Sciatic nerve (tissue), 2 donors: ENCODE measurements around the gene SMYD3. TPM values are rescaled to one million over a fixed set of nuclear protein-coding genes. Genes with fewer than 3 reads are reported as not detected.
"Not testable (repeated sequence)": the region's sequence is repeated elsewhere in the genome, so short reads cannot be mapped to it uniquely, and the experiment has no call there.

ENCODE experiments used
- ATAC-seq: fragments of 200-7000 bp; cut with Tn5 transposase; one replicate; pipeline ENCODE4 v1.9.1; 2020; ENCODE audit warnings: mild to moderate bottlenecking, moderate library complexity
- DNase-seq: peaks from one replicate; pipeline ENCODE4 v3.0.0-alpha.2; 2020; ENCODE audit warnings: low spot score
- intact Hi-C: fragments of 100-400 bp; cut with DNase I; formaldehyde crosslinking; loops from one replicate; pipeline ENCODE4 v1.14.2; 2022
- total RNA-seq: library from RNA; stranded (reverse); fragmentation: NEBNext Ultra II Directional; extraction: Animal tissue kit (Norgen Biotek cat#: 25700); gene quantifications from one replicate; pipeline ENCODE4 v1.2.1, GENCODE V29; 2021
- donor health status: DM: no; HTN: no; CAD: no.
- donor health status: DM: no; HTN: no; CAD: no.

Gene SMYD3
- total RNA-seq, 1 donor from 2014 or later = 27.7 TPM

- intact Hi-C loops = no loop called here
- no peak for DNase-seq
- ATAC-seq = no peak
Measured at GRCh38 chr1:245752561-245752960, 754.5 kb downstream of the SMYD3 start.

- intact Hi-C loops = no loop called here
- ATAC-seq (no peak), DNase-seq (no peak)
Measured at GRCh38 chr1:245751726-245752470, 755.2 kb downstream of the SMYD3 start.

GRCh38 chr1:245751116-245751515 lies 756.0 kb downstream of the SMYD3 start:
- no peak for DNase-seq
- intact Hi-C loops = no loop called here
- ATAC-seq = no peak

GRCh38 chr1:245750261-245750660 lies 756.8 kb downstream of the SMYD3 start:
- intact Hi-C loops = no loop called here
- DNase-seq = no peak

DNA sequence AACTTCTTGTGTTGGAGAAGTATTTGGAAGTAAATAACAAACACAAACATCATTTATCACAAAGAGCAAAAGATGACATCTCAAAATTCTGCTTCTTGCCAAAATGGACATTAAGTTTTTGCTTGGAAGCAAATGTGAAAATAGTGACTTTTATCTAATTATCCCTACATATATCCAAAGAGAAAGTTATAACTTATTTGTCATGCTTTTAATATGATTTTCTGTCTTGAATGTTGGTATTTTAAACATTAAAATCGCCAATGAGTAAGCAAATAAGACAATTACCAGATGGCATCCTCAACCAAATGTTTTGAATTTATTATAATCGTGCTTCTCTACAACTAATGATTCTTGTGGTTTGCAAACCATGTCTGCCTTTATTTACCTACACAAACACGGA lies 758.0 kb downstream of the SMYD3 start:
- intact Hi-C loops = no loop called here
- DNase-seq = no peak
- ATAC-seq = no peak

More at GRCh38 chr1:245750261-245750660, 756.8 kb downstream of the SMYD3 start:
- ATAC-seq = no peak

DNA sequence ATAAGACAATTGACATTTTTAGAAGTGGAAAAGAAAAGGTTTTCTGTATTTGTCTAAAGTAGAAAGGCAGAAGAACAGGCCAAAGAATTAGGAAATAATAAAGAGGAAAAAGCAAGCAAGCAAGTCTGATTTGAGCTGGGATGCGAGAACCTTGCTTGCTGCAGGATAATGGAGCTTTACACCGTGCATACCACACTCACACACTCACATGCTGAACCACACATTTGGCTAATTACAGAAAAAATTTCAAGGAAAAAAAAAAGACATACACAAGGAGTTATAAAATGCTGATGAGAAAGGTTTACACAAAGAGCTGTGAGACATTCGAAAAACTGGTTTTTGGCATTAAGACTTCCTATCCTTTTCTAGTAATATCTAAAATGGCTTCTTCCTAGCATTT lies 758.4 kb downstream of the SMYD3 start:
- ATAC-seq (no peak), DNase-seq (no peak)
- intact Hi-C loops = no loop called here

DNA sequence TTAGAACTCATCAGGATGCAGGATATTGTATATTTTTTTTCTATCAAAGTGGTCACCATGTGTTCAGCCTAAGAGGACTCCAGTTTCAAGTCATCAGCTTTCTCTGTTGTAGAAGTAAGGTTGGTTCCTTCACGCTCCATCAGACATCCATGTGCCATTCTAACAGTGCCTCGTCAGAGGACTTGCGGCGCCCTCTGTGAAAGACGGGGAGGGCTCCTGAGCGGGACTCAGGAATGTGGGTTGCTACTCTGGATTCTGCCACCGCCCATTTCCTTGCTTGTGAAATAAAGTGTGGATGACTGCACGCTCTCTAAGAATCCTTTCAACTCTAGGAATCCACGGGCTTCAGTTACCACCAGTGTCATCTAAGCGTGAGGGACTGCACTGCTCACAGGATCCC lies 758.8 kb downstream of the SMYD3 start:
- ATAC-seq (no peak), DNase-seq (no peak)
- intact Hi-C loops = no loop called here

GRCh38 chr1:245742896-245743295 lies 764.2 kb downstream of the SMYD3 start:
- intact Hi-C loops = no loop called here
- ATAC-seq (no peak), DNase-seq (no peak)

DNA sequence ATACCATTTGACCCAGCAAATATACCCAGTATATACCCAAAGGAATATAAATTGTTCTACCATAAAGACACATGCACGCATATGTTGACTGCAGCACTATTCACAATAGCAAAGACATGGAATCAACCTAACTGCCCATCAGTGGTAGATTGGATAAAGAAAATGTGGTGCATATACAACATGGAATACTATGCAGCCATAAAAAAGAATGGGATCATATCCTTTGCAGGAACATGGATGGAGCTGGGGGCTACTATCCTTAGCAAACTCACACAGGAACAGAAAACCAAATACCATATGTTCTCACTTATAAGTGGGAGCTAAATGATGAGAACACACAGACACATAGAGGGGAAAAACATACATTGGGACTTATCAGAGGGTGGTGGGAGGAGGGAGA lies 766.7 kb downstream of the SMYD3 start:
- ATAC-seq, DNase-seq, intact Hi-C loops: not testable (repeated sequence)

DNA sequence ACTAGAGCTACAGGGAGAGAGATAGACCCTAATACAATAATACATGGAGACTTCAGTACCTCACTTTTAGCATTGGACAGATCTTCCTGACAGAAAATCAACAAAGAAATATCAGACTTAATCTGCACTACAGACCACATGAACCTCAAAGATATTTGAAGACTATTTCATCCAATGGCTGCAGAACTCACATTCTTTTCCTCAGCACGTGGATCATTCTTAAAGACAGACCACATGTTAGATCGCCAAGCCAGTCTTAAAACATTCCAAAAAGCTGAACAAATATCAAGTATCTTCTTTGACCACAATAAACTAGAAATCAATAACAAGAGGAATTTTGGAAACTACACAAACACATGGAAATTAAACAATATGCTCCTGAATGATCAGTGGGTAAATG lies 776.3 kb downstream of the SMYD3 start:
- DNase-seq = no peak
- intact Hi-C loops = no loop called here
- no peak for ATAC-seq

- intact Hi-C loops, ATAC-seq, DNase-seq: not testable (repeated sequence)
Measured at GRCh38 chr1:245728035-245728434, 779.0 kb downstream of the SMYD3 start.

DNA sequence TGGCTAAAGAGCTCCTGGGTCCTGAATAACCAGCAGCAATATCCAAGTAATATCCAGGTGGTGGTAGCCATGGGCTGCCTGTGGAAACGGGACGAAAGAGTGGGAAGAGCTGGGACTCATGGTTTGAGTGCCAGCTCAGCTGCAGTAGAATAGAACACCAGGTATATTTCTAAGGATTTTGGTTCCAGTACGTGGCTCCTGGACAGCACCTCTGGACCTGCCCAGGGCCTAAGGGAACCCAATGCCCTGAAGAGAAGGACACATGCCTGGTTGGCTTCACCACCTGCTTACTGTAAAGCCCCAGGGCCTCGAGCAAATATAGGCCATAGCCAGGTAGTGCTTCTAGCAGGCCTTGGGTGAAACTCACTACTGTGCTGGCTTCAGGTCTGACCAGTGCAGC lies 785.6 kb downstream of the SMYD3 start:
- no peak for ATAC-seq
- intact Hi-C loops = no loop called here
- no peak for DNase-seq

DNA sequence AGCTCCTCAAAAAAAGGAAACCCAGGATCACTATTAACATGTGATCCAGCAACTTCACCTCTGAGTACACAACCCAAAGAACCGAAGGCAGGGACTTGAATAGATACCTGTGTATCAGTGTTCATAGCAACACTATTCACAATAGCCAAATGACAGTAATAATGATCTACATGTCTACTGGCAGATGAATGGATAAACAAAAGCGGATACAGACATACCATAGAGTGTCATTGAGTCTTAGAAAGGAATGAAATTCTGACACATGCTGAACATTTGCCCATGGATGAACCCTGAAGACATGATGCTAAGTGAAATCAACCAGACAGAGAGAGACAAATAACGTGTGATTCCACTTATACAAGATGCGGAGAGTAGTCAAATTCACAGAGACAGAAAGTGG lies 788.1 kb downstream of the SMYD3 start:
- DNase-seq (no peak), ATAC-seq (no peak)
- intact Hi-C loops = no loop called here

DNA sequence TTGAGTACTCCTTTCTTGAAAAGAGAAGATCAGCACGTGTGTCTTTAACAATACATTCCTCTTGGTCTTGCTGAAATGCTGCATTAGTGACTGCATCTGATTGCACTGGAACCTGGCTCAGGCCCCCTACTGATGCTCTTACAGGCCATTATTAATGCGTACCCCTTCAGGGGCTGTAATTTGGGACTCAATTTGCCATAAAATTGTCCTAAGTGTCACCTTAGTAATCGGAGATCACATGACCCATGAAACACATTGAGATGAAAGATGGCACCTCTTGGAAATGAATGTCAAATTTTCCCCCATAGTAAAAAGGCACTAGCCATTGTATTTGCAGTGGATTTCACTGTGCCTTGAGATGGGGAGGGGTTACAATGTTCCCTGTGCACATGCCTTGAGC lies 789.0 kb downstream of the SMYD3 start:
- ATAC-seq (no peak), DNase-seq (no peak)
- intact Hi-C loops = no loop called here

DNA sequence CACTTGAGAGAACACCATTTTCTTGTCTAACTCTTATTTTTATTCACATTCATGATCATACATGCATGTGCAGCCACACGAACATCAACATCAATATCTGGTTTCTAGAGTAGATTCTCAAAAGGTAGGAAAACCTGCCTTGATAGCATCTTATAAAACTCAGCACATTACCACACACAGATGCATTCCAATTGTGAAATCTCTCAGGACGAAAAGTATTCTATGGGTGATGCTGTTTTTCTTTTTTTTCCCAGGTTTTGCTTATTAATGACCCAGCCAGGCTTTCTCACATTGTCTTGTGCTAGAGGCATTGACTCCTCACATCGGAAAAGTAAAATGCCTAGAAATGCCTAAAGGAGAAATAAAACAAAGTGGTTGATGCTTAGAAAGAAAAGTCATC lies 789.5 kb downstream of the SMYD3 start:
- DNase-seq = no peak

DNA sequence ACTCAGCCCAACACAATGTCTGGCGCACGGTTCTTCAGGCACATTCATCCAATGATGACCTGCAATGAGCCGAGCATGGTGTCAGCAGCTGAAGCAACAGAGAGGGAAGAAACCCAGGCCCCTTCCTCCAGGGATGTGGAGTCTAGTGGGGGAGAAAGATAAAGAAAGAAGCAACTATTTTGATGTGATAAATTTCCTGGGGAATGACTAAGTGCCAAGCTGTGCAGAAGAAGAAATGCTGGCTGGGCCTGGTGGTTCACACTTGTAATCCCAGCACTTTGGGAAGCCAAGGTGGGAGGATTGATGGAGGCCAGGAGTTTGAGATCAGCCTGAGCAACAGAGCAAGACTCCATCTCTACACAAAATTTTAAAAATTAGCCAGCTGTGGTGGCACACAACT lies 790.5 kb downstream of the SMYD3 start:
- intact Hi-C loops = no loop called here
- DNase-seq = no peak
- no peak for ATAC-seq

More for the DNA sequence above, 789.5 kb downstream of the SMYD3 start:
- no peak for ATAC-seq
- intact Hi-C loops = no loop called here

DNA sequence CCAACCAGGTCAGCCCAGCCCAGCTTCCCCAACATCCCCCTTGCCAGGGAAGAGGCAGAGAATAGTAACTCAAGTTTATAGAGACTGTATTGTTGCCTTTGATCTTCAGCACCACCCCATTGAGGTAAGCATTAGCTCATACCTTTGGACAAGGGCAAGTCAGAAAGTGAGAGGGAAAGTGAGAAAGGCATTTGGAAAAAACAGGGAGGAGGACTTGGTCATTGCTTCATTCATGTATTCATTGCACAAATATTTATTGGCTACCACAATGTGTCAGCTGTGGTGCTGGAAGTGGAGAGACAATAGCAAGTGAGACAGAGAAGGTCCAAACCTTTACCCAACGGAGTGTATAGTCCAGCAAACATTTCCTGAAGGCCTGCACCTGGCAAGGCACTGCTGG lies 791.1 kb downstream of the SMYD3 start:
- intact Hi-C loops = no loop called here
- no peak for DNase-seq
- ATAC-seq = no peak

DNA sequence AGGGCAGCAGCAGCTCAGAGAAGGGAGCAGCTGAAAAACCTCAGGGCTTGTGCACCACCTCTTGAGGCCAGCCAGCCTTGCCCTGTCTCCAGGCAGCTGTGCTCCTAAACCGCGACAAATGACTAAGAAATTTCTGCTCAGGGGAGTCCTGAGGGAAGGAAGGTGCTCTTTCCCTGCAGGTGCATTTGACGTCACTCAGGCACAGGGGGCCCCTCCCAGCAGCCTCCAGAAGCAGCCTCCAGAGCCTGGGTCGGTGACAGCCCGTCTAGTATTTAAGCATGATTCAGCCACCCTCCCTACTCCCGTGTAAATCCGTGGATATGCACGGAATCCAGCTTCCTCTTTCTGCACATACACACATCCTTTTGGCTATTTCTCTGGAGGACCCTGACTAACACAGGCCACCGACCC lies 791.8 kb downstream of the SMYD3 start:
- DNase-seq (no peak), ATAC-seq (no peak)
- intact Hi-C loops = no loop called here

DNA sequence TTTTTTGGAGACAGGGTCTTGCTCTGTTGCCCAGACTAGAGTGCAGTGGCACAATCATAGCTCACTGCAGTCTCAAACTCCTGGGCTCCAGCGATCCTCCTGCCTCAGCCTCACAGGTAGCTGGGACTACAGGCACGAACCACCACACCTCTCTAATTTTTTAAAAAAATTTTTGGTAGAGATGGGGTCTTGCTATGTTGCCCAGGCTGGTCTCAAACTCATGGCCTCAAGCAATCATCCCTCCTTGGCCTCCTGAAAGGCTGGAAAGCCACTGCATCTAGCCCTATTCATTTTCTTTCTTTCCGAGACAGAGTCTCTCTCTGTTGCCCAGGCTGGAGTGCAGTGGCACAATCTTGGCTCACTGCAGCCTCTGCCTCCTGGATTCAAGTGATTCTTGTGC lies 793.1 kb downstream of the SMYD3 start:
- intact Hi-C loops, ATAC-seq, DNase-seq: not testable (repeated sequence)

DNA sequence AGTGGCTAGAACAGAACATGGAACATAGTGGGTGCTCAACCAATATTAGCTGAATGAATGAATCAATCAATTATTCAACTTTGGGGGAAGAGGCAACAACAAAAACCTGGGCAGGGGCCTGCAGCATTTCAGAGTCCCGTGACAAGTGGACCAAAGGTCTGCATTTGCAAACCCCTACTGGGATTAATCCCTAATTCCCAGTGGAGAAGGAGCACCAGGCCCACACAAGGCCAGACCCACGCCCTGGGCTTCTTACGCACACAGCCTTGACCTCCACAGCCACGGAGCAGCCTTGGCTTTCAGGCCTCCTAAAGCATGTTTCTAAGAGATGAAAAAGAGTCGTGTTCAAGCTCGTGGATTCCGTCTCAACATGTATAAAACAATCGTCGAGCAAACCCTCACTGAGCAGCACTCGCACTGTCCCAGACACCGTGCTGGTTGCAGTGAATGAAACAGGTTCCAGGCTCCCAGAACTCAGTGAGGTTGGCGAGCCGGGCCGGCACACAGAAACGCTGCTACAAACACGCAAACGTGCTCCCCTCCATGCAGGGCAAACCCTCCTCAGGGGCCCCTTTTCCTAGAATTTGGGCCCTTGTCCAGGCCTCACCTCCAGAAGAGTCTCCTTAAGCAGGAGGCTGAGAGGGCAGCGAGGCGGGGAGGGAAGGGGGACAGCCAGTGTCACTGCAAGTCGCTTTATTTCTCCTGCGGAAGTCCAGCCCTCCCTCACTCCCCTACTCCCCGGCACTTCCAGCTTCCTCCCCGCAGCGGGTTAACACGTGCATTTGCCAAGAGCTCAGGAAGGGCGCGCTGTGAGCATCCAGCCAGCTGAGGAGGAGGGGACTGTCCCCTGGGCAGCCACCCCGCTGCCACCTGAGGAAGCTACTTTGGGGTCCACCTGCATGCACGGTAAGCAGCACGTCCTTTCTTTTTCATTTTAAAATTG lies 795.8 kb downstream of the SMYD3 start:
- ATAC-seq = no peak
- DNase-seq = no peak
- intact Hi-C loops = no loop called here
